Measurements from ENCODE around the gene STAG1.

- no peak for TF ChIP-seq EZH2 (IDR thresholded peaks at IDR 0.05; ENCODE audit: insufficient read depth, low read length)
- no peak for TF ChIP-seq CTCF (IDR thresholded peaks at IDR 0.05; ENCODE audit: insufficient read depth, low read depth, low read length)
Measured at GRCh38 chr3:136465296-136465695, 286.9 kb downstream of the STAG1 start.

All from astrocyte (in vitro differentiated cells and primary cell).